ENCODE results near the gene EPHB2.

DNA sequence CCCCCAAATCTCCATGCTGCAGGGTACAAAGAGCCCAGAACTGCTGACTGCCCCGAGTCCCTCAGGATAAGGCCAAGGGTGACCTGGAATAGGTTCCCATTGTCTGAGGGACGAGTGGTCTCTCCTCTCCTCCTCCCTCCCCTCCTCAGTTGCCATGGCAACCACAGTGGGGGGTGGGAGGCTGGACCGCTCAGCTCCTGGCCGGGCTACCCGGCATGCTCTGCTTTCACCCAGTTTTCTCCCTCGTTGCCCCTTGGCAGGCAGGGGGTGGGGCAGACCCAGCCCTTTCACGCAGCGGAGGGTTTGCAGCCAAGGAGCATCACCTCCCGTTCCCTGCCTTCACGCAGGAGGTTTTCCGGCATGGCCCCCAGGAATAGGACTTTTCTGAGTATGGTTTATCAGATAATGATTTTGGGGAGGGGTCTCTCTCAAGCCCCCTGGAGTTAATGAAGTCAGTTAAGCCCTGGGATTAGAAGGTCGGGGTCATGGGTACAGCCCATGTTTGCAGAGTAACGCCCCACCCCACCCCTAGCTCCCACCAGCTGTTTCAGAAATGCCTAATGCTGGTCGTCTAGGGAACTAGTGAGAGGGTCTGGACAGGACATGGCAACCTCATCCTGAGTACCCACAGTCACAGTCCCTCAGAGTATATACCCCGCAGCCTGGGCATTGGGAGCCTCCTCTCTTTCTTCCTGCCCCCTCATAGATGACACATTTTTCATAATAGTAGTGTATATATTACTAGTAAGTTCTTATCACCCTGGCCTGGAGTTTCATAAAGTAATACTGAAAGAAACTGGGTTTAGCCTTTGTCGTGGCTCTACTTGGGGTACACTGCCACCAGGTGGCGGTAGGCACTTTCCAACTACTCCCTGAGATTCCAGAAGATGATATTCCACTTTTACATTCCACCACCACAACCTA lies 36.9 kb upstream of the EPHB2 start:
- TF ChIP-seq, protein P1, sequence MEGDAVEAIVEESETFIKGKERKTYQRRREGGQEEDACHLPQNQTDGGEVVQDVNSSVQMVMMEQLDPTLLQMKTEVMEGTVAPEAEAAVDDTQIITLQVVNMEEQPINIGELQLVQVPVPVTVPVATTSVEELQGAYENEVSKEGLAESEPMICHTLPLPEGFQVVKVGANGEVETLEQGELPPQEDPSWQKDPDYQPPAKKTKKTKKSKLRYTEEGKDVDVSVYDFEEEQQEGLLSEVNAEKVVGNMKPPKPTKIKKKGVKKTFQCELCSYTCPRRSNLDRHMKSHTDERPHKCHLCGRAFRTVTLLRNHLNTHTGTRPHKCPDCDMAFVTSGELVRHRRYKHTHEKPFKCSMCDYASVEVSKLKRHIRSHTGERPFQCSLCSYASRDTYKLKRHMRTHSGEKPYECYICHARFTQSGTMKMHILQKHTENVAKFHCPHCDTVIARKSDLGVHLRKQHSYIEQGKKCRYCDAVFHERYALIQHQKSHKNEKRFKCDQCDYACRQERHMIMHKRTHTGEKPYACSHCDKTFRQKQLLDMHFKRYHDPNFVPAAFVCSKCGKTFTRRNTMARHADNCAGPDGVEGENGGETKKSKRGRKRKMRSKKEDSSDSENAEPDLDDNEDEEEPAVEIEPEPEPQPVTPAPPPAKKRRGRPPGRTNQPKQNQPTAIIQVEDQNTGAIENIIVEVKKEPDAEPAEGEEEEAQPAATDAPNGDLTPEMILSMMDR (CRISPR knock-in tag; IDR thresholded peaks at IDR 0.05), result peak; percentile 68
- TF ChIP-seq HNRNPH1 (optimal IDR thresholded peaks at IDR 0.05; ENCODE audit: low read depth, low read length), result no peak
- TF ChIP-seq CBFB (CRISPR knock-in tag; IDR thresholded peaks at IDR 0.05), result no peak
- TF ChIP-seq, protein P2, sequence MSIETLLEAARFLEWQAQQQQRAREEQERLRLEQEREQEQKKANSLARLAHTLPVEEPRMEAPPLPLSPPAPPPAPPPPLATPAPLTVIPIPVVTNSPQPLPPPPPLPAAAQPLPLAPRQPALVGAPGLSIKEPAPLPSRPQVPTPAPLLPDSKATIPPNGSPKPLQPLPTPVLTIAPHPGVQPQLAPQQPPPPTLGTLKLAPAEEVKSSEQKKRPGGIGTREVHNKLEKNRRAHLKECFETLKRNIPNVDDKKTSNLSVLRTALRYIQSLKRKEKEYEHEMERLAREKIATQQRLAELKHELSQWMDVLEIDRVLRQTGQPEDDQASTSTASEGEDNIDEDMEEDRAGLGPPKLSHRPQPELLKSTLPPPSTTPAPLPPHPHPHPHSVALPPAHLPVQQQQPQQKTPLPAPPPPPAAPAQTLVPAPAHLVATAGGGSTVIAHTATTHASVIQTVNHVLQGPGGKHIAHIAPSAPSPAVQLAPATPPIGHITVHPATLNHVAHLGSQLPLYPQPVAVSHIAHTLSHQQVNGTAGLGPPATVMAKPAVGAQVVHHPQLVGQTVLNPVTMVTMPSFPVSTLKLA (IDR thresholded peaks at IDR 0.05), result no peak
- TF ChIP-seq ZBTB7A (CRISPR knock-in tag; IDR thresholded peaks at IDR 0.05), result no peak
- TF ChIP-seq, protein P3, sequence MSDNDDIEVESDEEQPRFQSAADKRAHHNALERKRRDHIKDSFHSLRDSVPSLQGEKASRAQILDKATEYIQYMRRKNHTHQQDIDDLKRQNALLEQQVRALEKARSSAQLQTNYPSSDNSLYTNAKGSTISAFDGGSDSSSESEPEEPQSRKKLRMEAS (IDR thresholded peaks at IDR 0.05), result no peak
- TF ChIP-seq JUND (CRISPR knock-in tag; IDR thresholded peaks at IDR 0.05), result no peak
- no peak for TF ChIP-seq EZH2 (conservative IDR thresholded peaks at IDR 0.05; ENCODE audit: low read depth, low read length)
- TF ChIP-seq YY1 (IDR thresholded peaks at IDR 0.05; ENCODE audit: insufficient read depth, insufficient replicate concordance, low read depth, low read length), result no peak
- no peak for TF ChIP-seq SRF (IDR thresholded peaks at IDR 0.05; ENCODE audit: low read depth, low read length)
- TF ChIP-seq FOSL1 (CRISPR knock-in tag; IDR thresholded peaks at IDR 0.05; ENCODE audit: borderline replicate concordance), result no peak
- TF ChIP-seq SETDB1 (CRISPR knock-in tag; IDR thresholded peaks at IDR 0.05; ENCODE audit: borderline replicate concordance), result no peak

All from HepG2 (cell line).